ENCODE data around the gene POTEB2.
"Not testable (repeated sequence)": the region's sequence is repeated elsewhere in the genome, so short reads cannot be mapped to it uniquely, and the experiment has no call there.

The POTEB2 gene

GRCh38 chr15:20866214-20866613 is at the start of gene POTEB2:
Gene POTEB2 (minus strand): TSS chr15:20866314. CDS start chr15:20866281, 33 bp downstream.
- DNase-seq = not testable (repeated sequence)

DNA sequence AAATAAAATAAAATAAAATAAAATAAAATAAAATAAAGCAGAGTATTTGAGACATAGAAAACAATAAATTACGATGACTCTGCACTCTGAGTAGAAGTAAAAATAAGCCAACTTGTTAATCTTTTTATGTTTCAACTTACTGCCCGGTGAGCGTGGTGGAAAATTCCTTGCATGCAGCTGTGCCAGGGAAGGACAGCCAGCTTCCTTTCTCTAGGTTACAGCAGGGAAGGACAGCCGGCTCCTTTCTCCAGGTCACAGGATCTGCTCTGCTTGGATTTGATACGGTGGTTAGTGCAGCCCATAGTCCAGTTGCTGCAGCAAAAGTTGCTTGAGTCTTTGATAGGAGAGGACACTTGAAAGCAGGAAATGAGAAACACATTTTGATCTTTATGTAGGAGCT is 13.8 kb upstream of the POTEB2 start:
- not testable (repeated sequence) for DNase-seq

DNA sequence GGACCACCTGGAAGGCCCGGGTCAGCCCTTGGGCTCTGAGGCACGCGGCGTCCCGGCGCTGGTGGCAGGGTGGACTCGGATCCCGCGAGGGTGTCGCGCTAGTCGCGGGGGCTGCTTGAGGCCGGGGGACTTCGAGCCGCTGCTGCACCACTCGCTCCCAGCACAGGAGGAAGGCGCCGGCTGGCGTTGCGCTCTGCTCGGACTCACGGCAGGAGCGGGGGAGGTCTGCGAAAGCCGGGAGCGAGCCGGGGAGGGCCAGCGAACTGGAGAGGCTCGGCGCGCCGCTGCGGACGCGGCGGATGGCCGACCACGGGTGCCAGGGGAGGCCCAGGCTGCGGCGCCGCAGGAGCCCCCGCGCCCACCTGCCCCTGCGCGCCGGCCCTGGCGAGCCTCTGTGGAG is 12.3 kb upstream of the POTEB2 start:
- DNase-seq = not testable (repeated sequence)

- DNase-seq = not testable (repeated sequence)
Measured at GRCh38 chr15:20877819-20878218, 11.7 kb upstream of the POTEB2 start.

All from NCI-H446 treated with DMSO at 0.1 percent for 48 hours (cell line).